GM18507 (cell line): ENCODE measurements around the gene PSMA4.
"Not testable (repeated sequence)": the region's sequence is repeated elsewhere in the genome, so short reads cannot be mapped to it uniquely, and the experiment has no call there.

Experiments
- DNase-seq: peaks from one replicate; pipeline ENCODE4 v3.0.0; 2011; ENCODE audit warnings: low read depth; ENCODE audit not compliant: insufficient read length; ENCODE audit errors: extremely low spot score
- FAIRE-seq: peaks from 2 replicates; lab custom pipeline; 2011; peaks lifted over from hg19 to GRCh38; lab: Jason Lieb, UNC

The PSMA4 gene

DNA sequence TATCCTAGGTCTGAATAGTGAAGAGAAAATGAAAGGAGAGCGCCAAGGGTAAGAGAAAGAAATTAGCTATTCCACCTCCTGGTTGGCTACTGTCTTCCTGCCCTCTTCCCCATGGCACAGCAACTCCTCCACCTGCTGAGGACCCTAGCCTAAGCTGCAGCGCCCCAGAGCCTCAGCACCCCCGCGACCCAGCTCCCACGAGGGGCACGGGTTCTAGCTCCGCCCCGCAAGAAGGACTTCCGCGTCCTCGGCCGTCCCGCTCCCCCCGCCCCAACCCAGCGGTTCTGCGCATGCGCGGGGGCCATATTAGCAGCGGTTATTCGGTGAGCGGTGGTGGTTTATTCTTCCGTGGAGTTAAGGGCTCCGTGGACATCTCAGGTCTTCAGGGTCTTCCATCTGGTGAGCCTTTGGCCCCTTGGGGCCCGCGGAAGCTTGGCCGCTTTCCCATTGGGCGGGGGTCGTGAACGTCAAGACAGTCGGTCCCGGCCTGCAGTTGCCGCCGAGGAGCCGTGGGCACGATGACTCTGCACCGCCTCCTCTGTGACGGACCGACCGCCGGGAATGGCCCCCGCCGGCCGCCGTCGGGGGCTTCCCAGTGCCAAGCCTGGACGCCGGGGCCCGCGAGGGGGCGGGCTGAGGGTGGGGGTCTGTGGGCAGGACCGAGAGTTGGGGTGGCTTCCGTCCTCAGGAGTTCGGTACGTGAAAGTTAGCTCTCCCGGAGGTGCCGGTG, at the start of gene PSMA4:
Gene PSMA4, plus strand, starts transcription at position 304 of the 730 bp plus-strand sequence. CDS start 1,484 bp downstream, outside the sequence.
- FAIRE-seq = peak; percentile 88

DNA sequence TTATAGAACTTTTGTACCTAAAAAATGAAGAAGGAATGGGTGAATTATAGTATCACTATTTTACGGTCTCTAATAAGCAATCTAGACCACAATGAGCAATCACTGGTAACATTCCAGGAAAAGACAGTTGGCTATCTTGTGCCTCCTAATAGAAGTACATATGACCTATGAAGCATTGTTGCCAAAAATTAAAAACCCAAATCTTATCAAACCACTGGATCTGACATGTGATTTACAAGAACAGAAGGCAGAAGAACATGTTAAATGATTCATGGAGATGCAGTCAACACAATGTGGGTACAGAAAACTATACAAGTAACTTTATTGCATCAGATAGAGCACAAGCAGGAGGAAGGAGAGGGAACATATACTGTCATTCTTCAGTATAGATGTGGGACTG, 47.4 kb upstream of the PSMA4 start:
- FAIRE-seq (no peak), DNase-seq (no peak)

More for the DNA sequence above, at the start of gene PSMA4:
- peak; percentile 95 for DNase-seq

DNA sequence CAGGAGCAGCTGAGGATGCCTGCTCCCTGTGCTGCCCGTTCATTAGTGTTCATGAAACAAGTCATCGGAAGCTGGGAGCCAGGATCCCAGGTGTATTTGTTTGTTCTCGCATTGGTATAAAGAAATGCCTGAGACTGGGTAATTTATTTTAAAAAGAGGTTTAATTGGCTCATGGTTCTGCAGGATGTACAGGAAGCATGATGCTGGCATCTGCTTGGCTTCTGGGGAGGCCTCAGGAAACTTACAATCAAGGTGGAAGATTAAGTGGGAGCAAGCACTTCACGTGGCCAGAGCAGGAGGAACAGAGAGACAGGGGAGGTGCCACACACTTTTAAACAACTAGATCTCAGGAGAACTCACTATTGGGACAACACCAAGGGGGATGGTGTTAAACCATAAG, 38.4 kb upstream of the PSMA4 start:
- FAIRE-seq (no peak), DNase-seq (no peak)

DNA sequence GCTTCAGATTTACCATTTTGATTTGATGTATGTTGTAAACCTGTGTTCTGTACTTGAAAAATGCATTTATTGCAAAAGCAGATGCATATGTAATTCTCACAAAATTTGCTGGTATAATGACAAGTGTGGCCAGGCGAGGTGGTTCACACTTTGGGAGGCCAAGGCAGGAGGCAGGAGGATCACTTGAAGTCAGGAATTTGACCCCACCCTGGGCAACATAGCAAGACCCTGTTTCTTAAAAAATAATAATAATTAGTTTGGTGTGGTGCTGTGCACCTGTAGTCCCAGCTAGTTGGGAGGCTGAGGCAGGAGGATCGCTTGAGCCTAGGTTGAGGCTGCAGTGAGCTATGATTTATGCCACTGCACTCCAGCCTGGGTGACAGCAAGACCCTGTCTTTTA, 37.6 kb upstream of the PSMA4 start:
- no peak for FAIRE-seq
- DNase-seq = no peak

DNA sequence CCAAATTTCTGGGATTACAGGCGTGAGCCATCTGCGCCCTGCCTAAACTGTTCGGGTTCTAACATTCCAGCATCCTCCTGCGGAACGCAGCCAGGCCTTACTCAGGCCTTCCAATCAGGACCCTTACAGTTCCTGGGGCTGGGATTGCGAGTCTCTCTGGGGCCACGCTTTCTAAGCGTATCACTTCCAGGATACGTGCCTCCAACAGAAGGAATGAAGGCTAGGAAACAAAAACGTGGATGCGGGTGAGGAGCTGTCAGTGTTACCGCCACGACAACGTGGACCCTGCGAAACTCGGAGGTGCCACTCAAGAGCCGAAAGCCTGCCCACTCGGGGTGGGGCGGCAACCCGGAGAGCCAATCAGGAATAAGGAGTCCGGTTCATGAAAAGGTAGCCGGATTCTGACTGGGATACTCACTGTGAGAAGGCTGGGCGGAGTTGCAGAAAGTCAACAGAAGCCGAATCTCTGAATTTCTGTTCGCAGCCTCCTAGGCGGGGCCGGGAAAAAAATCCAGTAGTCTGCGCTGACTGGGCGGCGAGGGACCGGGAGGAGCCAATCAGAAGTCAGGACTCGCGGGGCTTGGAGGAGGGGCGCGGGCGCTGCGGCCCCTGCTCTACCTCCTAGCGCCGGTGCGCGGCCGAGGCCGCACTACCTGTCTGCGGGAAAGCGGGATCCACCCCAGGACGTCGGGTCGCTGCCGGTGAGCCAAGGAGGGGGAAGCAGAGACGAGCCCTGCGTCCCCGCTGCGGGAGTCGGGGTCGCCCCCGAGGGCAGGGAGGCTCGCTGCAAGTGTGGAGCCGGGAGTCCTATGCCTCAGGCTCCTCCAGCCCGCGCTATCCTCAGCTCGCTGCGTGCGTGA, 33.0 kb upstream of the PSMA4 start, which contains the start of gene HYKK:
Gene HYKK, plus strand, starts transcription at position 607 of the 860 bp plus-strand sequence. CDS start 5,512 bp downstream, outside the sequence.
- peak; percentile 84 for FAIRE-seq
- DNase-seq = peak; percentile 77

DNA sequence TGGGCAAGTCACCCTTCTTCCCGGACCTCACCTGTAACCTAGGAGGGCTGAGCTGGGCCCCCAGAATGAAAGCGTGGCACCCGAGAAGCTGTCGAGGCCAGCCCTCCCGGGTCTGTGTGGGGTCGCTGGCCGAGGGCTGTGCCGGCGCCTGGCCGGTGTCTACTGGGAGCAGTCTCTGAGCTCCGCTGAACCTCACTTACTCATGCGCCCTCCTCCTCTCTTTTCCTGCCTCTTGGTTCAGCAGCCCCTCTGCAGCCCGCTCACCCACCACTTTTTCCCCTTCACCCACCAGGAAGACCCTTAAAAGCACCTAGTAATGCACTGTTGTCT, 32.4 kb upstream of the PSMA4 start:
- FAIRE-seq = no peak
- no peak for DNase-seq

DNA sequence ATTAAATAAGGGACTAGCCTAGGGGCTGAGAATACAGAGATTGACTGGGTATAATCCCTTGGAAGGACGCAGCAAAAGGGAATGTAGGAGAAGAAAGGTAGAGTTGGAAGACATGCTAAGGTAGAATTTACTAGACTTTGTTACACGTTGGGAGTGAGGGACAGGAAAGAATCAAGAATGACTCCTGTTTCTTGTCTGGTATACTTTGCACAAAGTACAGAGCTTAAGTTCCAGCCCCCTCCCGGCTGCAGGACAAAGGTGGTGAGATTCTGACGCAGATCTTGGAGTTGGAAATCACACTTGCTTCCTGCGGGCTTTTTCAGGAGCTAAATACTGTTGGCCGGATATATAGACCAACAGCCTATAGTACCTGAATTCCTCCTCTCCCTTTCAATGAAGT, 32.0 kb upstream of the PSMA4 start:
- FAIRE-seq (no peak), DNase-seq (no peak)

DNA sequence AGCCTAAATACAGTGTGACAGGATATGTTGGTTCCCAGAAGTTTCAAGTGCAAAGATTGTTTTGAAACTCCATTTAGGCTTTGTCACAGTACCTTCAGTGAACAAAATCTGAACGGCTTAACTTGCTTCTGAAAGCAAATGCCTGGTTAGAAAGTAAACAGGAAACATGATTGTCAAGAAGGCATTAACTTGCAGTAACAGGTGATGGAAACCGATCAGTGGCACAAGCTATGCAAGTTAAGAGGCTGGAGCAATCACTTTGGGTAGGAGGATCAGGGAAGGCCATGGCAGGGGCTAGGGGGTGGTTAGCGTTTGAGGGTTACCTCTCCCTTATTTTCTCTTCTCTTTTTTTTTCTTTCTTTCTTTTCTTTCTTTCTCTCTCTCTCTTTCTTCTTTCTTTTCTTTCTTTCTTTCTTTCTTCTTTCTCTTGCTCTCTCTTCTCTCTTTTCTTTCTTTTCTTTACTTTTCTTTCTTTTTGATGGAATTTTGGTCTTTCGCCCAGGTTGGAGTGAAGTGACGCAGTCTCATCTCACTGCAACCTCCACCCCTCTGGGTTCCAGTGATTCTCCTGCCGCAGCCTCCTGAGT, 30.4 kb upstream of the PSMA4 start:
- DNase-seq (no peak), FAIRE-seq (no peak)

DNA sequence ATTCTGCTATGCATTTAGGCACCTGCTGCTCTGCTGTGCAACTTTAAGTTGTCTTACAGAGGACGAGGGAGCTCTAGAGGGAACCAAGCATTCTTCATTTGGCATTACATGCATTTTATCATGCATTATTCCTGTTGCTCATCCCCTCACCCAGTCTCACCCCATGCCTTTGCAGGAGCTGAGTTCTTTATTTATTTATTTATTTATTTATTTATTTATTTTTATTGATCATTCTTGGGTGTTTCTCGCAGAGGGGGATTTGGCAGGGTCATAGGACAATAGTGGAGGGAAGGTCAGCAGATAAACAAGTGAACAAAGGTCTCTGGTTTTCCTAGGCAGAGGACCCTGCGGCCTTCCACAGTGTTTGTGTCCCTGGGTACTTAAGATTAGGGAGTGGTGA, 20.2 kb upstream of the PSMA4 start:
- not testable (repeated sequence) for FAIRE-seq, DNase-seq

DNA sequence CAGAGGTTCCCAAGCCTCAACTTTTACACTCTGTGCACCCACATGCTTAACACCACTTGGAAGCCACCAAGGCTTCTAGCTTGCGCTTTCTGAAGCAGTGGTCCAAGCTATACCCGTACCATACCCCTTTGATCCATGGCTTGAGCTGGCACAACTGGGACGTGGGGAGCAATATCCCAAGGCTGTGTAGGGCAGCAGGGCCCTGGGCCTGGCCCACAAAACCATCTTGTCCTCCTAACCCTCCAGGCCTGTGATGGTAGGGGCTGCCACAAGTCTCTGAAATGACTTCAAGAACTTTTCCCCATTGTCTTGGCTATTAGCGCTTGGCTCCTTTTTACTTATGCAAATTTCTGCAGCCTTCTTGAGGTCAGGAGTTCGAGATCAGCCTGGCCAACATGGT, 16.0 kb upstream of the PSMA4 start:
- FAIRE-seq = no peak
- DNase-seq = no peak

DNA sequence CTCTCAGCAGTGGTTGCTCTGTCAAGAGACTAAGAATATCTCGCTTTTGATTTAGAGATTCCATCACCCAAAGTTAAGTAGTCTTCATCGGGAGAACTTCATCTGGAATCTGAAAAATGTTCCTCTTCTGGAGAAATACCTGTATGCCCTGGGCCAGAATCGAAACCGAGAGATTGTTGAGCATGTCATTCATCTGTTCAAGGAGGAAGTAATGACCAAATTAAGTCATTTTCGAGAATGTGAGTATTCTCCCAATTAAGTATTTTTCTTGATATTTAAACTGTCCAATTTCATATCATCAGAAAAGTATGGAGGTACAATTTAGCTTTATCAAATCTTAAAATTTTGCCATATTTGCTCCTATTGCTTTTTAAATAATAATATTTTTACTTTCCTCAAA, 12.9 kb upstream of the PSMA4 start:
- FAIRE-seq (no peak), DNase-seq (no peak)

DNA sequence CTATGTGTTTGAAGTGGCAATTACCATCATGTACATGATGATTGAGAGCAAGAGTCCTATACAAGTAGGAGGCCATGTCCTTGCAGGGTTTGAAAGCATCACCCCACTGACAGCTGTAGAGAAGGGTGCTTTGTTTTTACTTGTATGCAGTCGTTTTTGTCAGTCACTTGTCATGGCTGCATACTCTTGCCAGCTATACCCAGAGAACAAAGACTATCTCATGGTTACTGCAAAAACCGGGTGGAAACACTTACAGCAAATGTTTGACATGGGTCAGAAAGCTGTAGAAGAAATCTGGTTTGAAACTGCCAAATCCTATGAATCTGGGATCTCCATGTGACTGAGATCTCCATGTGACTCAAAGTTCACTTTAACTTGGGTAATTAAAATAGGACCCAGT, 6.9 kb upstream of the PSMA4 start:
- DNase-seq (no peak), FAIRE-seq (no peak)

DNA sequence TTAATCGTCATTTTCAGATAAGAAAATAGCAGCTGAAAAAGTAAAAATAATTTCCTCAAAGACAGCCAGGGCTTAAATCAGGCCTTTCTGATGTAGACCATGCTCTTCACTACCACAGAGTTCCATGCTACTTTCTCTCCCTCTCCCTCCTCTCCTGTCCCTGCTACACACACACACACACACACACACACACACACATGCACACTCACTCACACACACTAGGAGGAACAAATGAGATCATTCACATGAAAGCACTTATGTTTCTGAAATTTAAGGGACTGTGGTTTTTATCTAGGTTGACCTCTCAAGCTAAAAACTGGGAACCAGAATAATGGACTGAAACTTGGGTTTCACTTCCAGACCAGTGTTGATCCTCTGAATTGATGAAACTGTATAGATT, 4.1 kb upstream of the PSMA4 start:
- DNase-seq = no peak
- FAIRE-seq = no peak

DNA sequence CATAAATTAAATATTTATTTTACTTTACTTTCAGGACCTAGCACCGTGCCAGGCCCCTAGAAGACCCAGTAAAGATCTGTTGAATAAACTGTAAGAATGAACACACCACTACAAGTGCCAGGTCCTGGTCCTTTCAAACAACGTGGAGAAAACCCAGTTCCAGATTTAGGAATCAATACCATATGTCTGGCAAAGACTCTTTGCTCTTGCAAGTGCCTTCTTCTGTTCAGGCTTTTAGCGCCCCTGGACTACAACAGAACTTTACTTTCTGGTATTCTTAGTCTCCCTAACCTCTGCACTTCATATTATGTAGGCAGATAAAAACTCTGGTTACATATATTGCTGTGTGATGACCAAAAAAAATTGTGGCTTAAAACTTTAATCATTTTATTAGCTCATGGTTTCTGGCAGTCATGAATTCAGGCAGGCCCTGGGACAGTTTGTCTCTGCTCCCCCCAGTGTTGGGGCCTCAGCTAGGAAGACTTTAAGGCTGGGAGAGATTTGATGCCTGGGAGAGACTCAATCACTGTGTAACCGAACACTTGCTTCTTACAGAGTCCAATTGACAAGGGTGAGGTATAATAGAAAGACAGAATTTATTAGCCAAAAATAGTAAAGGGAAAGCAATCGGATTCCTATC, 2.9 kb upstream of the PSMA4 start:
- FAIRE-seq (no peak), DNase-seq (no peak)

DNA sequence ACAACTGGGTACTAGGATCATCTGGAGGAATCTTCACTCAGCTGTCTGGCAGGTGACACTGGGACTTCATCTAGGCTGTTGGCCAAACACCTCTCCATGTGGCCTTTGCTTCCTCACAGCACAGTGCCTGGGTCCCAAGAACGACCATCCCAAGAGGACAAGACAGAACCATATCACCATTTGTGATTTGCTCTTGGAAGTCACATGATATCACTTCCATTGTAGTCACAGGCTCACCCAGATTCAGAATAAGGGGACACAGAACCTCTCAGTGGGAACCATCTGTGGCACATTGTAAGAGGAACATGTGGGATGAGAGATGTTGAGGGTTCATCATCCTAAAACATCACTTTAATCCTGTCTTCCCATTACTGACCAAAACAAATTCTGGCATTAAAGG, 1.9 kb upstream of the PSMA4 start:
- FAIRE-seq = no peak

DNA sequence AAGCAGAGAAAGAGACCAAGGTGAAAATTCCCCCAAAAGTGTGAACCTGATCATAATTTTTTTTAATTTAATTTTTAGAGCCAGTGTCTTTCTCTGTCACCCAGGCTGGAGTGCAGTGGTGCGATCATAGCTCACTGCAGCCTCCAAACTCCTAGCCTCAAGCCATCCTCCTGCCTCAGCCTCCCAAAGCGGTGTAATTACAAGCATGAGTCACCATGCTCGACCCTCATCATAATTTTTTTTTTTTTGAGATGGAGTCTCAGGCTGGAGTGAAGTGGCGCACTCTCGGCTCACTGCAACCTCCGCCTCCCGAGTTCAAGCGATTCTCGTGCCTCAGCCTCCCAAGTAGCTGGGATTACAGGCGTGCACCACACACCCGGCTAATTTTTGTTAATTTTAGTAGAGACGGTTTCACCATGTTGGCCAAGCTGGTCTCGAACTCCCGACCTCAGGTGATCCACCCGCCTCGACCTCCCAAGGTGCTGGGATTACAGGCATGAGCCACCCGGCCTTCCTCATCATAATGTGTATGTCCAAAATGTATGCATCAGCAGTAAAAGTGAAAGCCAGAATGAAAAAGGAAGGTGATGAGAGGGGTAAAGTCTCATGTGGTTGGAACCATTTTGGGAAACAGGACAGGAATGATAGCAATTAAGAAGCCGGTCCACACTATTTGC, 642 bp upstream of the PSMA4 start:
- not testable (repeated sequence) for DNase-seq, FAIRE-seq

More for the DNA sequence above, 1.9 kb upstream of the PSMA4 start:
- DNase-seq = no peak

DNA sequence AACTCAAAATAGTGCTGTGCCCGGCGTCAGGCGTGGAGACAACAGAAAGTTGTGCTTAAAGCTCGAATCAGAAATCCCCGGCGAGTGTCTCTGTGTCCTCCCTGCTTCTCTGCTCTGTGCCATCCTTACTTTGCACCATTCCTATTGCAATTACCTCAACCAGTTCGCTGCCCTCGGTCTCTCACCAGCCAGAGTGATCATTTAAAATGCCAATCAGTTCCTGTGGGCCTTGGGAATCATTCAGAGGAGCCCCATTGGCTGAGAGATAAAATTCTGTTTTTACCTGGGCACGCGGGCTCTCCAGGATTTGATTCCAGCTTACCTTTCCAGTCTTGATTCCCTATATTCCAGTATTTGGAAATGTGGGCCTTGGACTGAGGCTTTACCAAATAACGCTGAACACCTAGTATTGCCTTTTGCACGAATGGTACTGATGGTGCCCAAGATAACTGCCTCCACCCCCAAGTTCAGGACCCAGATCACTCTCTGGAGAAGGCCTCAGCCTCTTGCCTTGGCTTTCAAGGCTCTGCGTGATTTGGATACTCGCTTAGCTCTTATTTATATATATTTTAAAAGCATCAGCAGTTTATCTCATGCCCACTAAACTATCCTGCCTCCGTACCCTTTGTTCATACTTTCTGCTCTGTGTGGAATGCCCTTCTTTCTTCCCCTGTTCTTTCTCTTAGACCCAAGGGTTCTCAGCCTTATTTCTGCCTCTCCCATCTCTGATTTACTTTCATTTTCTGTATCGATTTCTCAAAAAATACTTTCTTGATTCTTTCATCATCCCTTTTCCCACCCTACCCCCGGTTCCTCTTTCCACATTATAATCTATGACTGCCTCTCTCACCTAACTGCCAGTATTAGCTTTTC, 863 bp downstream of the PSMA4 start:
- FAIRE-seq (no peak), DNase-seq (no peak)

DNA sequence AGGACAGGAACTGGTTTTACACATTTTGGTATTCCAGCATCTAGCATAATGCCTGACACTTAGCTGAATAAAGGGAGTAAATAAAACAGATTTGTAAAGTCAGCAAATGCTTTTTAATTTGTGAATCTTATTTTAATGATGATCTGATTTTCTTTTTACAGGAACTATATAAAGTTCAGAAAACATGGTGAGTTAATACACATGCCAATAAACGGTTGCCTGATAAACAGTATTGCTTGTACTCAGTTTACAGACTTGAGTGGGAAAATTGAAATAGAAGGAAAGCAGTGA, 1.4 kb downstream of the PSMA4 start:
- FAIRE-seq (no peak), DNase-seq (no peak)

DNA sequence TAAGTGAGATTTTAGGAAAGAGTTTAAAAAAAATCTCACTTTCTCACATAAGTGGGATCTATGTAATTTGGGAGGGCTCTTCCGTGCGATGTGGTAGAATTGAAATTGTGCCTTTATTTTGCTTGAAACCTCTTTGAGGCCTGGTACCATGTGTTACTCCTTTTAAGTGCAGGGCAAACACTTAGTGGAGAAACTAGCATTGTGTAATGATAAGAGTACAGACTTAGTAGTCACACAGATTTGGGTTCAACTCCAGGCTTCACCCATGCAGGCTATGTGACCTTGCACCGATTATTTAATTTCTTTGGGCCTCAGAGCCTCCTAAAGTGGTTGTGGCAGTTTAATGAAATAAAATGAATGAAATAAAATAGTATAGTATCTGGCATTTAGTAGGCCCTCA, 2.4 kb downstream of the PSMA4 start:
- DNase-seq (no peak), FAIRE-seq (no peak)
